OCI-LY1 (cell line): Measurements from ENCODE around the gene CCDC97.

ENCODE experiments used
- H2AFZ ChIP-seq: fragments of 200-600 bp; sonication (generic), shearing (Covaris generic); 2 replicates; pipeline ENCODE4 v1.6.0; 2014; ENCODE audit warnings: antibody characterized with exemption, mild to moderate bottlenecking, low read length
- H3F3A ChIP-seq: fragments of 200-600 bp; sonication (generic), shearing (Covaris generic); 2 replicates; pipeline ENCODE4 v1.6.0; 2014; ENCODE audit warnings: mild to moderate bottlenecking, antibody characterized with exemption, low read length, moderate library complexity; ENCODE audit not compliant: insufficient read depth
- H3K27ac ChIP-seq: fragments of 200-600 bp; sonication (generic); 2 replicates; pipeline ENCODE4 v1.5.1; 2014; ENCODE audit warnings: low read length, mixed run types, mild to moderate bottlenecking, low read depth; ENCODE audit not compliant: poor library complexity, severe bottlenecking
- H3K27me3 ChIP-seq: fragments of 200-600 bp; sonication (generic); 2 replicates; pipeline ENCODE4 v1.6.0; 2014; ENCODE audit warnings: antibody characterized with exemption, mild to moderate bottlenecking, low read length, moderate library complexity; ENCODE audit not compliant: insufficient read depth
- H3K36me3 ChIP-seq: fragments of 200-600 bp; sonication (generic); 2 replicates; pipeline ENCODE4 v1.6.1; 2014; ENCODE audit warnings: mild to moderate bottlenecking, antibody characterized with exemption, low read length, moderate library complexity, mixed read lengths; ENCODE audit not compliant: insufficient read depth
- H3K4me1 ChIP-seq: fragments of 200-600 bp; sonication (generic); 2 replicates; pipeline ENCODE4 v1.5.1; 2014; ENCODE audit warnings: mild to moderate bottlenecking, low read length, moderate library complexity; ENCODE audit not compliant: insufficient read depth, severe bottlenecking
- H3K4me2 ChIP-seq: fragments of 200-600 bp; sonication (generic), shearing (Covaris generic); 2 replicates; pipeline ENCODE4 v1.6.1; 2014; ENCODE audit warnings: low read length
- H3K4me3 ChIP-seq: fragments of 200-600 bp; sonication (generic); 2 replicates; pipeline ENCODE4 v1.5.1; 2014; ENCODE audit warnings: low read length, low read depth, mild to moderate bottlenecking, mixed read lengths; ENCODE audit not compliant: poor library complexity, severe bottlenecking
- H3K79me2 ChIP-seq: fragments of 200-600 bp; shearing (Covaris generic); 2 replicates; pipeline ENCODE4 v1.6.1; 2016; ENCODE audit warnings: mixed run types, low read length, mixed read lengths; ENCODE audit not compliant: insufficient read depth
- H3K9ac ChIP-seq: fragments of 200-600 bp; sonication (generic), shearing (Covaris generic); 2 replicates; pipeline ENCODE4 v1.6.1; 2014; ENCODE audit warnings: mild to moderate bottlenecking, low read length, mixed read lengths
- H3K9me2 ChIP-seq: fragments of 200-600 bp; sonication (generic), shearing (Covaris generic); 2 replicates; pipeline ENCODE4 v1.6.1; 2014; ENCODE audit warnings: low read depth, mild to moderate bottlenecking, low read length, mixed read lengths
- H3K9me3 ChIP-seq: fragments of 200-600 bp; shearing (Covaris generic); 2 replicates; pipeline ENCODE4 v1.6.1; 2014; ENCODE audit warnings: low read length, mixed read lengths
- H4K20me1 ChIP-seq: fragments of 200-600 bp; sonication (generic), shearing (Covaris generic); 2 replicates; pipeline ENCODE4 v1.6.0; 2016; ENCODE audit warnings: mild to moderate bottlenecking, low read length; ENCODE audit not compliant: insufficient read depth
- EZH2 ChIP-seq: fragments of 200-600 bp; sonication (generic), shearing (Covaris generic); IDR thresholded peaks from 2 replicates; pipeline ENCODE4 v1.8.0; 2017; ENCODE audit warnings: borderline replicate concordance, mixed run types, mild to moderate bottlenecking, antibody characterized with exemption, low read length, moderate library complexity, mixed read lengths
- TF ChIP-seq, protein P1 (sequence below): fragments of 200-600 bp; sonication (generic), shearing (Covaris generic); IDR thresholded peaks from 2 replicates; pipeline ENCODE4 v1.5.1; 2017; ENCODE audit warnings: mild to moderate bottlenecking, antibody characterized with exemption, low read length, moderate library complexity, mixed read lengths

The CCDC97 gene

DNA sequence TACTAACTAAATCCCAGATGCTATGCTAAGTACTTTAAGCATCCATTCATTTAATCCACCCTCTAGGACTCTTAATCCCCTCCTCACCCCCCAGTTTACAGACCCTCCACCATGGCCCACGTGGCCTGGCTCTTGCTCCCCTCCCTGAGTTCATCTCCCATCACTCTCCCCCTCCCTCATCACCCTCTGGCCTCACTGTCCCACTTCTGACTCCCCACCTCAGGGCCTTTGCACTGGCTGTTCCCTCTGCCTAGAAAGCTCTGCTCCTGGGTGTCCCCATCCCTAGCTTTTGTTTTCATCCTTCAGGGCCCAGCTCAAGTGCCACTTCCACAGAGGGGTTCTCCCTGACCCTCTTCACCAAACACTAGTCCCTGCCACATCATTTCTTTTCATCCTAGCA, 49.8 kb downstream of the CCDC97 start:
- TF ChIP-seq, protein P1, sequence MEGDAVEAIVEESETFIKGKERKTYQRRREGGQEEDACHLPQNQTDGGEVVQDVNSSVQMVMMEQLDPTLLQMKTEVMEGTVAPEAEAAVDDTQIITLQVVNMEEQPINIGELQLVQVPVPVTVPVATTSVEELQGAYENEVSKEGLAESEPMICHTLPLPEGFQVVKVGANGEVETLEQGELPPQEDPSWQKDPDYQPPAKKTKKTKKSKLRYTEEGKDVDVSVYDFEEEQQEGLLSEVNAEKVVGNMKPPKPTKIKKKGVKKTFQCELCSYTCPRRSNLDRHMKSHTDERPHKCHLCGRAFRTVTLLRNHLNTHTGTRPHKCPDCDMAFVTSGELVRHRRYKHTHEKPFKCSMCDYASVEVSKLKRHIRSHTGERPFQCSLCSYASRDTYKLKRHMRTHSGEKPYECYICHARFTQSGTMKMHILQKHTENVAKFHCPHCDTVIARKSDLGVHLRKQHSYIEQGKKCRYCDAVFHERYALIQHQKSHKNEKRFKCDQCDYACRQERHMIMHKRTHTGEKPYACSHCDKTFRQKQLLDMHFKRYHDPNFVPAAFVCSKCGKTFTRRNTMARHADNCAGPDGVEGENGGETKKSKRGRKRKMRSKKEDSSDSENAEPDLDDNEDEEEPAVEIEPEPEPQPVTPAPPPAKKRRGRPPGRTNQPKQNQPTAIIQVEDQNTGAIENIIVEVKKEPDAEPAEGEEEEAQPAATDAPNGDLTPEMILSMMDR, result no peak
- TF ChIP-seq EZH2, result no peak
- Histone ChIP-seq H3K79me2 (no peaks in the 10 kb centered on the region), H2AFZ (no peak overlapping the region), H3K4me2 (no peak overlapping the region), H3K9me2 (no peaks in the 10 kb centered on the region), H3K4me3 (no peak overlapping the region), H3K4me1 (peaks cover 9% of the 10 kb centered on the region), H4K20me1 (no peaks in the 10 kb centered on the region), H3K36me3 (no peaks in the 10 kb centered on the region), H3K9me3 (no peaks in the 10 kb centered on the region), H3K27me3 (no peaks in the 10 kb centered on the region), H3K9ac (no peak overlapping the region), H3K27ac (no peak overlapping the region), H3F3A (no peaks in the 10 kb centered on the region)

GRCh38 chr19:41362143-41362847, 52.3 kb downstream of the CCDC97 start:
- Histone ChIP-seq H3K9ac (no peak overlapping the region), H3F3A (no peaks in the 10 kb centered on the region), H3K4me1 (peaks cover 15% of the 10 kb centered on the region), H3K79me2 (peaks cover 5% of the 10 kb centered on the region; the same call in 1 of the 2 replicates), H2AFZ (no peak overlapping the region), H3K36me3 (no peaks in the 10 kb centered on the region), H3K27ac (peak overlapping the region; percentile 30), H3K4me3 (no peak overlapping the region), H3K9me3 (no peaks in the 10 kb centered on the region), H3K9me2 (no peaks in the 10 kb centered on the region), H3K27me3 (no peaks in the 10 kb centered on the region), H4K20me1 (no peaks in the 10 kb centered on the region), H3K4me2 (no peak overlapping the region)
- TF ChIP-seq, protein P1, result no peak
- TF ChIP-seq EZH2, result no peak

DNA sequence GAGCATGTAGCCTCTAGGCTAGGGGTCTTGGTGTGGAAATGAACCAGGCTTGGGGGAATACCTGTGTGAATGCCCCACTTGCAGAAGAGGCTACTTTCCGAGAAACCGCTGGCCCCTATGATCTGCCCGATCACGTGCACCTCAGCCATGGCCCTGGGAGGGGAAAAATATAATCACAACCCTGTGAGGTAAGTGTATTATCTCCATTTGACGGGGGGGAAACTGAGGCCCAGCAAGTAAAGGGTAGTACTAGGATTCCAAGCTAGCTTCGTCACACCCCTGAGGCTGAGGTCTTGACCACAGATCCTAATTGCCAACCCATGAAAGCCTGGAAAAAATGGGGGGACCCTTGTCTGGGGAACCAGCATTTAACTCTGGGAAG, 53.4 kb downstream of the CCDC97 start:
- no peaks in the 10 kb centered on the region for H3K9me2 ChIP-seq
- peak overlapping the region; percentile 80 for H3K4me2 ChIP-seq
- no peak overlapping the region for H2AFZ ChIP-seq
- H4K20me1 ChIP-seq, result no peaks in the 10 kb centered on the region
- TF ChIP-seq, protein P1, result no peak
- TF ChIP-seq EZH2, result no peak
- peak overlapping the region; percentile 95 for H3K27ac ChIP-seq
- no peaks in the 10 kb centered on the region for H3K27me3 ChIP-seq
- H3K4me1 ChIP-seq, result peaks cover 22% of the 10 kb centered on the region
- H3K9me3 ChIP-seq, result no peaks in the 10 kb centered on the region
- H3K9ac ChIP-seq, result peak overlapping the region; percentile 85
- no peaks in the 10 kb centered on the region for H3F3A ChIP-seq
- no peaks in the 10 kb centered on the region for H3K36me3 ChIP-seq
- peak overlapping the region; percentile 75 for H3K4me3 ChIP-seq
- H3K79me2 ChIP-seq, result peaks cover 5% of the 10 kb centered on the region; the same call in 1 of the 2 replicates
